HG03045 (cell line): ENCODE data around the gene MMRN2.

Experiments
- ATAC-seq: cut with Tn5 transposase; IDR thresholded peaks from one replicate; pipeline ENCODE4 v1.9.1; 2021; ENCODE audit warnings: mild to moderate bottlenecking, moderate library complexity; ENCODE audit not compliant: unreplicated experiment

Gene MMRN2

GRCh38 chr10:86970162-86970981 lies 13.0 kb upstream of the MMRN2 start:
- no peak for ATAC-seq

DNA sequence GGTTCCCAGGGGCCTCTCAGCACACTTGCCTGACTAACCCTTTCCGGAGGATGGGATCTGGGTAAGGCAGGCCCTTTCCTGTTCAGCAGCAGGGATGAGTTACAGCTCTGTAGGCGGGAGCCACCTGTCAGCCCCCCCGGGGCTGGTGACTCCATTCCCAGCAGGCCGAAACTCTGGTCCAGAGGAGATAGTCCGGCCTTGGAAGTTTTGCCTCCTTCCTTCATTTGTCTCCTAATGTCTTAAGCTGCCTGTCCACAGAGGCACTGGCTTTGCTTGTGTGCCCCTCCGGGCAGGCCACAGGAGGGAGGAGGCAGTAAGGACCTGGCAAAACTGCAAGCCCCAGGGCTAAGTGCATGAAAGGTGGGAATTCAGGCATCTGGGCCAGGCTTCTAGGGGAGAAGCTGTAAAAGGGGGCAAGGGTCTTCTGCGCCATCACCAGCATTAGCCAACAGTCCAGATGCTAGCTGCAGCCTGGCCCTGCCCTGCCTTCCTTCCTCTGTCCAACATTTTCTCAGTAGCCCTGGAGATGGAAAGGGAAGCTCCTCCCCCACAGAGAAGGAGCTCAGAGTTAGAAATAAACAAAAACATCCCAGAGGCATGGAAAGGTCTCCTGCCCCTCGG lies 12.1 kb upstream of the MMRN2 start:
- no peak for ATAC-seq

DNA sequence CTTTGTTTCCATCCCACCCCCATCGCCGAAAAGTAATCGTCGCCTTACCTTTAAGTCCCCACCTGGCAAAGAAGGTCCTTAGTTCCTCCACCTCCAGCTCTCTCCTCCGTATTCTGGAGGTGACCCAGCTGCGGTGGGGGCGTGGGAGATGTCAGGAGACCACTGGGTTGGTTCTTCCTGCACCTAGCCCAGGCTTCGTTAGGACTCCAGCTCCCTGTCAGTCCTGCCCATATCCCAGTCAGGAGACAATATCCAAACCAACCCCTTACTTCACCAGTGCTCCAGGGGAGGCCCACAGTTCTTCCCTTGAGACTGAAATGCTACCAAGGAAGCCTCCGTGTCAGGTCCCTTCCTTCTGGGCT lies 11.6 kb upstream of the MMRN2 start:
- no peak for ATAC-seq

DNA sequence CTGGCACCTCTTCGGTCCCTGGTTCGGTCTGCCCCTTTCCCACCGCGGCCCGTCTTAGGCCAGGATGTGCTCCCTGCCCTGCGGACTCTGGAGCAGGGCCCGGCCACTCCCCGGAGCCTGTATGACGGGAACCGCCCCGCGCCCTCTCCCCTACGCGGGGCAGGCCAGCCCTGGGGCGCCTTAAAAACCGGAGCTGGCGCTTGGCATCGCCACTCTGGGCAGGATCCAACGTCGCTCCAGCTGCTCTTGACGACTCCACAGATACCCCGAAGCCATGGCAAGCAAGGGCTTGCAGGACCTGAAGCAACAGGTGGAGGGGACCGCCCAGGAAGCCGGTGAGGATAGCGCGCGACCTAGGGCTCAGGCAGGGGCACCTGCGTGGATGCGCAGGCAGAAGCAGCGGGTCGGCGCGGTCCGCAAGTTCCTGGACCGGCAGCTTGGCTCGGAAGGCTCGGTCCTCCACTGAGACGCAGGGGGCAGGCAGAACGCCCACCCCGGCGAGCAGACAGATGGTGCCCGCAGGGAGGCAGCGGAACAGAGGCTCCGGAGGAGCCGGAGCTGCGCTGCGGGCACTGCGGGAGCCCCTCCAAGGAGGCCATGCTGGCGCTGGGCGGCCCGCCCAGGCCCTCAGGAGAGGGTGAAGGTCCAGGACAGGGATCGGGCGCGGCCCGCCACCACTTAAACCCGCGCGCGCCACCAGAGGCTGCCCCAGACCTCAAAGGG lies 11.0 kb upstream of the MMRN2 start, which contains the start of gene ADIRF:
TSS of gene ADIRF (plus strand) at position 212 of the 723 bp plus-strand sequence. CDS start at position 275, 63 bp downstream.
- ATAC-seq, result no peak

DNA sequence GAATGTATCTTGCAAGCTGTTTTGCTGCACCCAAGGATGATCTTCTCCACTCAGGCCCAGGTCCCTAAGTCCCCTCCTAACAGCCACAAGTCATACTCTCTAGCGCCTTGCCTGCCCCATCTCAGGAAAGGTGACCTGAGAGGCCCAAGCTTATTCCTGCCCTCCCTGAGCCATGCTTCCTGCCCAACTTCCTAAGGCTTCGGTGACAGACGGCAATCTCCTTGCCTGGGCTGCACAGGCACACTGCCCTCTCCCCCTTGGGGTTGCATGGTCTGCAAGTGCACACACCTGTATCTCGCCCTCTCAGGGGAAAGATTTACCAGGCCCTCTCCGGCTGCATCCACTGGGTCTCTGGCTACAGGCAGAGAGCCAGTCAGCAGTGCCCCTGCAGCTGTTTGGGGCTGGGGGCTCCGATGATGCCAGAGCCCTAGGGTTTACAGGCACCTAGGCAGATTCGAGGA lies 10.1 kb upstream of the MMRN2 start:
- ATAC-seq, result no peak

GRCh38 chr10:86965986-86966654 lies 8.7 kb upstream of the MMRN2 start:
- peak; percentile 33 for ATAC-seq

GRCh38 chr10:86964847-86965190 lies 7.4 kb upstream of the MMRN2 start:
- ATAC-seq, result no peak

DNA sequence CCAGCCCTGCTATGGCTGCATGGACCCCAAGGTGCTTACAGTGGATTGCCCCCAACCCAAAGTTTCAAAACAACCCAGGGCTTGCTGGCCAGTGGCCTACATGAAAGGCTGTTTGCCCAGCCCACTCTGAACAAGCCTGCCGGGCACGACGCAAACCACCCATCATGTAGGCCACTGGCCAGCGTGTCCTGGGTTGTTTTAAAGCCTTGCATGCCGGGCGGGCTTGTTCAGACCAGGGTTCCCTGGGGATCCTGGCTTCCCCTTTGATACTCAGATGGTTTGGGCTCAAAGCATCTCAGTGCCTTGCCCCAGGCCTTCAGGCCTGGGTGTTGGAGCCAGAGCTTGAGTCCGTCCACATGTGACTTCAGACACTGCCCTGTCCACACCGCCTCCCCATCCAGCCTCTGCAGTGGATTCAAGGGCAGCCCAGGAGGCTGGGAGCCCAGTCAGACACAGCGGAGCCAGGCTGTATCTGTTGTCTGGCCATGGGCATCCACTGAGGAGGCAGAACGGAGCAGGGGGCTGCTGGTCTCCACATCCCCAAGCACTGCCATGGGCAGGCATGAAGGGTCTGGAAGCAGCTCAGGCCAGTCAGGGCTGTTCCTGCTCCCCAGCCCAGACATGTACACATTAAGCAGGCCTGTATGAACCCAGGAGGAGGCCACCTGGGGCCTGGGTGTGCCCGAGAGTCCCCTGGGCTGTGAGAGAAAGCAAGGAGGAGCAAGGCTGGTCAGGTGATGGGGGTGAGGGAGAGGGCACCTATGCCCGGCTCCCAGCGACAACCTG lies 6.8 kb upstream of the MMRN2 start:
- ATAC-seq, result no peak

DNA sequence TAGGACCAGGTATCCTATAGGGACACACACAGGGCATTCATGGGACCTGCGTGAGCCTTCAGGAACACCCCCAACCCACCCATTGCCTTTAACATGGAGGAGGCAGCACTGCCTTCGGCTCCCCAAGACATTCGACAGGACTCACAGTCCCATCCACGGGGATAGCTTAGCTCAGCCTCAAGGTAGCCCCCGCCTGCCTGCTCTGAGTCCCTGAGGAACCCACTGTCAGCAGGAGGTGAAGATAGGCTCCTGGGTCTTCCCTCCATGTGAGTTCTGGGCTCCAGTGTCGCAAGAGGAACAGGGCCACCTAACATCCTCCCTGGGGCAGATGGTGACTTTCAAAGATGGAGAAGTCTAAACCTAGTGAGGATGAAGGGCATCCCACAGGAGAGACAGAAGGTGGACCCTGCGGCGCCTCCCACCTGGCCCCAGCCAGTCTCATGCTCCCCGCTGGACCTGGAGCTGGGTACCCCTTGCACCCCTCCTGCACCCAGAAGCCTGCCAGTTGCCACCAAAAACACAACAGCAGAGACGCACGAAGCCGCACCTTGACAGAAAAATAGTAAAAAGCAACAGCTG lies 6.0 kb upstream of the MMRN2 start:
- ATAC-seq, result no peak

DNA sequence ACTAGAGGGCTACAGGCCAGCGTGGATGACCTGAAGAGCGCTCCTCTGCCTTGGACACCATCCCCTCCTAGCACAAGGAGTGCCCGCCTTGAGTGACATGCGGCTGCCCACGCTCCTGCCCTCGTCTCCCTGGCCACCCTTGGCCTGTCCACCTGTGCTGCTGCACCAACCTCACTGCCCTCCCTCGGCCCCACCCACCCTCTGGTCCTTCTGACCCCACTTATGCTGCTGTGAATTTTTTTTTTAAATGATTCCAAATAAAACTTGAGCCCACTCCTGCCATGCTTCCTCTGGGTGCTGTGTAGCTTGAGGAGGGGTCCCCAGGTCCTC lies 5.5 kb upstream of the MMRN2 start:
- ATAC-seq, result no peak

DNA sequence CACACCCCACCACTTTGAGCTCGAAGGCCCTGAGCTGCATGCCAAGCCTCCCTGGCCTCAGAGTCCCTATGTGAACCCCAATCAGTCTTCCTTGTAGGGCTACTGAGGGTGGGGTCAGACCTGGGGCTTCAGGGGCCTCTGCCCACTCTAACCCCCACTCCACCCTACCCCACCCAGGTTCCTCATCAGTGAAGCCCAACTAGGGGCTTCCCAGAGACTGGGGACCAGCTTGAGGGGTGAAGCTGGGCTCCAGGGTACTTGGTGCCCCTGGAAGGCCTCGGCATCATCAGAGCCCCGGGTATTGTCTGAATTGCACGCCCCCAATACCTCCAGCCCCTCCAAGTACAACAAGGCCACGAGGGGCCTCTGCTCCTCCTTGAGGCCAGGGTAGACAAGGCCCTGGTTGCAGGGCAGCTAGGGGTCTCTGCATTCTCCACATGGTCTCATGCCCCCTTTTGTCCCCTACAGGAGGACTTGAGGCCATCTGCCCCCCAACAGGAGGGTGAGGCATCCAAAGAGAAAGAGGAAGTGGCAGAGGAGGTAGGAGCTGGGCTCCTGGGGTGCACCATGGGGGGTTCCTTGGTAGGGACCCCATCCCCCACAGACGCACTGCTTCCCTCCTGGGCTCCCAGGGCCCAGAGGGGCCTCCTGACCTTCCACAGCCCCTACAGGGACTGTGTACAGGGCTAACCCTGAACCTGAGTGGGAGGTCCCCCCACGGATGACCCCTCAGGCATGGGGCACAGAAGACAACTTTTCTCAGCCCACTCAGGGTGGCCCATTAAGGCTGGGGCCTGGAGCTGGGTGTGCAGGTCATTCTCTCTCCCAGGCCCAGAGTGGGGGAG lies 4.9 kb upstream of the MMRN2 start:
- ATAC-seq, result no peak

GRCh38 chr10:86961481-86962091 lies 4.2 kb upstream of the MMRN2 start:
- no peak for ATAC-seq

- ATAC-seq, result no peak
Measured at GRCh38 chr10:86960863-86961434, 3.5 kb upstream of the MMRN2 start.

- ATAC-seq, result peak; percentile 47
Measured at GRCh38 chr10:86960003-86960862, 2.8 kb upstream of the MMRN2 start.

DNA sequence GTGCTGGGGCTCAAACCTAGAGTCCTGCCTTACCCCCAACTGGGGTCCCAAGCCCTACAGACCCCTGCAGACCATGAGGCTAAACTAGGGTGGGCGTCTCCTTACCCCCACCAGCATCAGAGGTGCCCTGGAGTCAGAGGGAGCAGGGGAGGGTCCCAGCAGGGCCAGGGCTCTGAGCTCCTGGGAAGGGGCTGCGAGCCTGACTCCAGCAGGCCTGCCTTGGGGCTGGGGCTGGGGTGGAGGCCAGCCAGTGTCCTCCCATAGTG lies 2.3 kb upstream of the MMRN2 start:
- ATAC-seq, result no peak

- ATAC-seq, result no peak
Measured at GRCh38 chr10:86958901-86959736, 1.7 kb upstream of the MMRN2 start.
